HCT116 (cell line): ENCODE measurements around the gene SLC25A33.

Source experiments
- ATF3 ChIP-seq: IDR thresholded peaks from 2 replicates; pipeline ENCODE4 v1.6.1; 2012
- CTCF ChIP-seq, 3 experiments: fragments of 200-600 bp in 1 of 3; sonication (generic) in 1 of 3; IDR thresholded peaks in 2 of 3; conservative IDR thresholded peaks in 1 of 3; 2 replicates each; pipeline ENCODE4 v1.5.1; 2012 to 2017; ENCODE audit warnings: low read depth in 2 of 3, low read length in 2 of 3, antibody characterized with exemption in 1 of 3, borderline replicate concordance in 1 of 3, control low read depth in 1 of 3, mild to moderate bottlenecking in 1 of 3, mixed read lengths in 1 of 3, mixed run types in 1 of 3, moderate library complexity in 1 of 3; ENCODE audit not compliant: insufficient read depth in 1 of 3
- EZH2 ChIP-seq: fragments of 200-600 bp; sonication (generic); IDR thresholded peaks from 2 replicates; pipeline ENCODE4 v1.6.1; 2017; ENCODE audit warnings: antibody characterized with exemption, mixed run types
- JUND ChIP-seq: IDR thresholded peaks from 2 replicates; pipeline ENCODE4 v1.6.1; 2012
- POLR2A ChIP-seq: IDR thresholded peaks from 2 replicates; pipeline ENCODE4 v1.7.0; 2011; ENCODE audit warnings: borderline replicate concordance; ENCODE audit not compliant: insufficient read depth, insufficient read length; ENCODE audit errors: extremely low read depth
- POLR2AphosphoS5 ChIP-seq: IDR thresholded peaks from 2 replicates; pipeline ENCODE4 v1.6.1; 2011; ENCODE audit warnings: mild to moderate bottlenecking, low read depth, low read length, moderate library complexity
- REST ChIP-seq: IDR thresholded peaks from 2 replicates; pipeline ENCODE4 v1.6.1; 2012; ENCODE audit warnings: low read depth
- SIN3A ChIP-seq: IDR thresholded peaks from 2 replicates; pipeline ENCODE4 v1.6.1; 2012; ENCODE audit warnings: low read depth
- SRF ChIP-seq: IDR thresholded peaks from 2 replicates; pipeline ENCODE4 v1.6.1; 2012; ENCODE audit warnings: low read depth
- TCF7L2 ChIP-seq: IDR thresholded peaks from 2 replicates; pipeline ENCODE4 v1.7.0; 2011; ENCODE audit warnings: borderline replicate concordance, inconsistent platforms; ENCODE audit not compliant: insufficient read depth, insufficient read length; ENCODE audit errors: extremely low read depth
- ZBTB33 ChIP-seq: IDR thresholded peaks from 2 replicates; pipeline ENCODE4 v1.6.1; 2011; ENCODE audit warnings: mild to moderate bottlenecking, low read length, moderate library complexity; ENCODE audit not compliant: insufficient replicate concordance; ENCODE audit errors: extremely low read depth

- TF ChIP-seq ZBTB33 (no peak), CTCF (IDR thresholded peaks at IDR 0.05 in 2 of 3, conservative IDR thresholded peaks at IDR 0.05 in 1 of 3; ENCODE audit: borderline replicate concordance in 1 of 3, insufficient read depth in 1 of 3, low read depth in 2 of 3, low read length in 2 of 3) (no peak), POLR2A (no peak), SIN3A (no peak), TCF7L2 (no peak), POLR2AphosphoS5 (no peak), EZH2 (no peak), SRF (no peak), ATF3 (no peak), JUND (no peak), REST (no peak)
Observed at GRCh38 chr1:9624081-9624480, 84.8 kb downstream of the SLC25A33 start.
